GM18508 (cell line): ENCODE data around the gene MAGI2.

Source experiments
- ATAC-seq: cut with Tn5 transposase; IDR thresholded peaks from one replicate; pipeline ENCODE4 v1.9.1; 2021; ENCODE audit warnings: moderate number of reproducible peaks; ENCODE audit not compliant: insufficient read depth, unreplicated experiment

The MAGI2 gene

GRCh38 chr7:79453558-79454360, at the start of gene MAGI2:
Gene MAGI2, minus strand, starts transcription at chr7:79453667. Its CDS starts 347 bp downstream, at chr7:79453320.
- no peak for ATAC-seq

- no peak for ATAC-seq
Observed at GRCh38 chr7:79502151-79502550, 48.7 kb upstream of the MAGI2 start.

- no peak for ATAC-seq
Observed at GRCh38 chr7:79500759-79501158, 47.3 kb upstream of the MAGI2 start.

GRCh38 chr7:79497728-79498127, 44.3 kb upstream of the MAGI2 start:
- no peak for ATAC-seq

GRCh38 chr7:79495544-79496272, 42.2 kb upstream of the MAGI2 start:
- no peak for ATAC-seq

- ATAC-seq: no peak
Observed at GRCh38 chr7:79494046-79494445, 40.6 kb upstream of the MAGI2 start.

GRCh38 chr7:79489371-79489770, 35.9 kb upstream of the MAGI2 start:
- ATAC-seq: no peak

GRCh38 chr7:79478386-79478785, 24.9 kb upstream of the MAGI2 start:
- ATAC-seq: no peak

- no peak for ATAC-seq
Observed at GRCh38 chr7:79475455-79475854, 22.0 kb upstream of the MAGI2 start.

- ATAC-seq: no peak
Observed at GRCh38 chr7:79471699-79472098, 18.2 kb upstream of the MAGI2 start.

DNA sequence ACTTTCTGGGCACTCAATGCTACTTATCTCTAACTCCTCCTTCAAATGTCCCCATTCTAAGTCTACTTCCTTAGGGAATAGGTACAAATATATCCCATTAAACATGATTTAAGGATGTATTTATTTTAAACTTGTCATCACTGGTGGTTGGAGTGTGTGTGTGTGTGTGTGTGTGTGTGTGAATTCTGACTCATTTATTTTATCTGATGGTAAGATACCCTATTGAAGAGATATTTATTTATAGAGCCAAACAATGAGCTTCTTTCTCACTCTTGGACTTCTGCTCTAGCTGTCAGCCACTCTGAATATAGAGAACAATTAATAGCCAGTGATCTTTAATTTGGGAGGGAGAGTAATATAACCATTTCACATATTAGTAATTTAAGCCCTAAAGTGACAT, 17.8 kb upstream of the MAGI2 start:
- no peak for ATAC-seq

GRCh38 chr7:79465551-79465950, 12.1 kb upstream of the MAGI2 start:
- no peak for ATAC-seq

DNA sequence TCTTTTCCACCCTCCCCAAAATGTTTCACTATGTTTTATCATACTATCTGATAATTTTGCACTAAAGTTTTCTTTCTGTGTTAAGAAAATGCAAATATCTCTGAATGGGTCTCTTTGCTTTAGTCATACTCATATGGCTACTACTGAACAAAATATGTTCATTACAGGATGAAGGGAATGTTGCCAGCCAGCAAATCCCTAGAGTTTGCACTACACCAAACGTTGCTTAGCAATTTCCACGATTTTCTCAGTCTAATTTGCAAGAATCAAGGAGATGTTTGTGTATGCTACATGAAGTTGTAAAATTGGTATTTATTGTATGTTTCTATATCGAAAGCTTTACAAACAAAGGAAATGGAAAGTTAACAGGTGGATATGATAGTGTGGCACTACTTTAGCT, 10.6 kb upstream of the MAGI2 start:
- ATAC-seq: no peak

GRCh38 chr7:79462390-79462789, 8.9 kb upstream of the MAGI2 start:
- no peak for ATAC-seq

DNA sequence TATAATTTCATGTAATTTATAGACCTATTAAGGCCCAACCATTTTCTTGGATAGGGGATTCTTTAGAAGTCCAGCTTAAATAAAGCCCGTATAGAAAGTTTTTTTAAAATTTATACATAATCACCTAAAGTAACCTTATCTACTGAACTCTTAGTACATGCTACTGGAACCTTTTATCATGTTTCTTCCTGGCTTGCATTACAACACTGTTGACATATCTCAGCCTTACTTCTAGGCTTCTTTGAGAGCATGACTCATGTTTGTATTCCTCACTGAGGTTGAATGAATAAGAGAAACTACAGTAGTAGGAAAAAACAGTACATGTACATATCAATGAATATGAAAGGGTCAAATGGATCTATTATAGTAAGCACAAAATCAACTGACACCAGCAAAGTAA, 8.2 kb upstream of the MAGI2 start:
- no peak for ATAC-seq

DNA sequence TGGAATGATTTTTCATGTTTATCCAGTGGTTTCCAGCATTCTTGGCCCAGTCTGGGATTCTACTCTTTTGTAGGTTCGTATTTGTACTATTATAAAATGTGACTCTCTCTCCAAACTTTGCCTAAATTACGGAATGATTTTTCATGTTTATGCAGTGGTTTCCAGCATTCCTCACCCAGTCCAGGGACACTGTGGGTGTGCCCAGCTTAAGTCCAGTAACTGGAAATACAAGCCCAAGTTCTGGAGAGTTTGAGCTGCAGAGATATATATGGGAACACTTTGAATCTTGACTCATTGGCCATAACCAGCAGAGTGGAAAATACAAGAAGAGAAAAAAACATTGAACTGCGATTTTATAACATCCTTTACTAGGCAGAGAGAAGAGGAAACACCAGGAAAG, 5.9 kb upstream of the MAGI2 start:
- ATAC-seq: no peak

GRCh38 chr7:79458796-79459195, 5.3 kb upstream of the MAGI2 start:
- no peak for ATAC-seq

DNA sequence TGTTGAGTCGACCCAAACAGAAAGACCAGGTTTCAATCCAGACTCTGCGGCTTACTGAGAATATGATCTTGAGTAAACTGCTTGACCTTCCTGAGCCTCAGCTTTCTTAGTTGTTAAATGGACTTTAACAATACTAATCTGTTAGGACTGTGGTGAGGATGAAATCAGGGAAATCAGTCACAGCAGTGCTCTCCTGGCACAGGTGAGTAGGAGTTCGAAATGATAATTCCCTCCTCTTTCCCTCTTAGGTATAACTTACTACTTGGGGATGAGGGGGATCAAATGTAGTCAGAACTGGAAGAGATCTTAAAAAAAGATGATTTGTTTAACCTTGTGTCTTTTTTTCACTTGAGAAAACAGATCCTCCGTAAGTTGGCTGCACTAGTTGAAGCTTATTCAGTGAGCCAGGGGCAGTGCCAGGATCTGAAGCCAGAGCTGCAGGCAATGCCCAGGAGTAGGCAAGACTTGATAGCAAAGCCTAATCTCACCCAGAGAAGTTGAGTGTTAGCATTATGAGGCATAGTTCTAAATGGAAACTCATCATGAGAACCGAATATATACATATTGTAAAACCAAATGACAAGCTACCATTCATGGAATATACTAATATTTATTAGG, 1.8 kb upstream of the MAGI2 start:
- ATAC-seq: no peak

- no peak for ATAC-seq
Observed at GRCh38 chr7:79454361-79454960, 994 bp upstream of the MAGI2 start.

GRCh38 chr7:79453266-79453557, 255 bp downstream of the MAGI2 start:
- no peak for ATAC-seq
